HEK293 (cell line): ENCODE data around the gene SKOR2.

Experiments used
- TF ChIP-seq, protein P1 (sequence below): fragments of 450-650 bp; formaldehyde crosslinking; IDR thresholded peaks from 2 replicates; pipeline ENCODE4 v1.5.1; 2016; ENCODE audit warnings: missing biosample characterization, missing genetic modification characterization

The SKOR2 gene

DNA sequence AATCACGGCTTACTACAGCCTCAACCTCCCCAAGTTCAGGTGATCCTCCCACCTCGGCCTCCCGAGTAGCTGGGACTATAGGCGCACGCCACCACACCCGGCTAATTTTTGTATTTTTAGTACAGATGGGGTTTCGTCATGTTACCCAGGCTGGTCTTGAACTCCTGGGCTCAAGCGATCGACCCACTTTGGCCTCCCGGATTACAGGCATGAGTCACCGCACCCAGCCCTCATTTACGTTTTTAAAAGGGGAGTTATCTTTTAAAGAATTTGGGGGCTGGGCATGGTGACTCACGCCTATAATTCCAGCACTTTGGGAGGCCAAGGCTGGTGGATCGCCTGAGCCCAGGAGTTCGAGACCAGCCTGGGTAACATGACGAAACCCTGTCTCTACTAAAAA is 93.1 kb downstream of the SKOR2 start (continued):
- TF ChIP-seq, protein P1, sequence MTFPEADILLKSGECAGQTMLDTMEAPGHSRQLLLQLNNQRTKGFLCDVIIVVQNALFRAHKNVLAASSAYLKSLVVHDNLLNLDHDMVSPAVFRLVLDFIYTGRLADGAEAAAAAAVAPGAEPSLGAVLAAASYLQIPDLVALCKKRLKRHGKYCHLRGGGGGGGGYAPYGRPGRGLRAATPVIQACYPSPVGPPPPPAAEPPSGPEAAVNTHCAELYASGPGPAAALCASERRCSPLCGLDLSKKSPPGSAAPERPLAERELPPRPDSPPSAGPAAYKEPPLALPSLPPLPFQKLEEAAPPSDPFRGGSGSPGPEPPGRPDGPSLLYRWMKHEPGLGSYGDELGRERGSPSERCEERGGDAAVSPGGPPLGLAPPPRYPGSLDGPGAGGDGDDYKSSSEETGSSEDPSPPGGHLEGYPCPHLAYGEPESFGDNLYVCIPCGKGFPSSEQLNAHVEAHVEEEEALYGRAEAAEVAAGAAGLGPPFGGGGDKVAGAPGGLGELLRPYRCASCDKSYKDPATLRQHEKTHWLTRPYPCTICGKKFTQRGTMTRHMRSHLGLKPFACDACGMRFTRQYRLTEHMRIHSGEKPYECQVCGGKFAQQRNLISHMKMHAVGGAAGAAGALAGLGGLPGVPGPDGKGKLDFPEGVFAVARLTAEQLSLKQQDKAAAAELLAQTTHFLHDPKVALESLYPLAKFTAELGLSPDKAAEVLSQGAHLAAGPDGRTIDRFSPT (tag by site-specific recombination): 0 out of 2 replicates have a peak, but pooled peaks have one; percentile 24
